Choroid plexus epithelial cell (primary cell): Measurements from ENCODE around the gene PKIB.

ENCODE experiments used
- DNase-seq: peaks from one replicate; pipeline ENCODE4 v3.0.0-alpha.2; 2010; ENCODE audit warnings: low read depth
- H3K4me3 ChIP-seq: 2 replicates; pipeline ENCODE4 v1.5.1; 2011; ENCODE audit warnings: low read depth, mild to moderate bottlenecking, control low read depth, low read length, moderate library complexity
- CTCF ChIP-seq: conservative IDR thresholded peaks from 2 replicates; pipeline ENCODE4 v1.5.1; 2011; ENCODE audit warnings: low read depth, mild to moderate bottlenecking, control low read depth, inconsistent platforms, low read length, moderate library complexity

PKIB gene

GRCh38 chr6:122683989-122684651 is 73.9 kb downstream of the PKIB start:
- no peak for TF ChIP-seq CTCF
- H3K4me3 ChIP-seq: no peak overlapping the region
- no peak for DNase-seq

DNA sequence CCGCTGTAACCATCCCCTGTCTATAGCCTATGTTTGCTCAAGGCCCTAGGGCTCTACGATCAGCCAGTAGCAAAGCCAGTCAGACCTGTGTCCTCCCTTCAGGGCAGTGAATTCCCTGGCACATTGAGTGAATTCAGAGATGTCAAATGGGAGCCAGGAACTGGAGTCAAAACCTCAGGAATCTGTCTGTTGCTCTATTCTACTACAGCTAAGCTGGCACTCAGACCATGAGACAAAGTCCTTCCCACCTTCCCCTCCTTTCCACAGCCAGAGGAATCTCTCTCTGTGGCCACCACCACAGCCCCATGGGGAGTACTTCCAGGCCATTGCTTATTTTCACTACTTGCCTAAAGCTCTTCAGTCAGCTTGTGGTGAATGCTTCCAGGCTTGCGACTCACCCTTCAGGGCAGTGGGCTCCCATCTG is 82.0 kb downstream of the PKIB start:
- no peak overlapping the region for H3K4me3 ChIP-seq
- DNase-seq: peak; percentile 41
- no peak for TF ChIP-seq CTCF

- no peak for DNase-seq
- no peak overlapping the region for H3K4me3 ChIP-seq
- no peak for TF ChIP-seq CTCF
These were observed 82.8 kb downstream of the PKIB start for GRCh38 chr6:122692807-122693580.

GRCh38 chr6:122694075-122694474 is 83.9 kb downstream of the PKIB start:
- TF ChIP-seq CTCF: no peak

GRCh38 chr6:122694602-122695001 is 84.4 kb downstream of the PKIB start:
- no peak overlapping the region for H3K4me3 ChIP-seq
- DNase-seq: no peak
- no peak for TF ChIP-seq CTCF

More at GRCh38 chr6:122694075-122694474, 83.9 kb downstream of the PKIB start:
- no peak for DNase-seq
- H3K4me3 ChIP-seq: no peak overlapping the region

DNA sequence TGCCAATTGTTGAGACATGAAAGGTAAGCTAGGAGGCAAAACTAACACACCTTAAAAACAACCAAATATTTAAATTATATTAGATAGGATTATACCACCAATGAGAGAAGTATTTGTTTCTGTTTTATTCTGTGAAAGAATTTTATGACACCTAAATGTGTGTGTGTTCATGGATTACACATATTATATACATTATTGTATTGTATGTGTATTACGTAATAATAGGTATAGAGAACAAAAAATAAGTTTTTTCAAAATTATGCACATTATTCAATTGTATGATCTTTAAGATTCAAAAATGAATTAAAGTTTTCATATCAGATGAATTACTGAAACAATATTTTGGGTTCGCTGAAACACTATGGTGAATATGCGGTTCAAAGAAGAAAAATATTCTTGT is 85.0 kb downstream of the PKIB start:
- H3K4me3 ChIP-seq: no peak overlapping the region
- no peak for TF ChIP-seq CTCF
- DNase-seq: no peak
